HTR-8/SVneo (cell line): Measurements from ENCODE around the gene PDE4D.

Source experiments
- DNase-seq: peaks from one replicate; pipeline ENCODE4 v3.0.0; 2011; ENCODE audit warnings: low spot score, mixed read lengths; ENCODE audit not compliant: insufficient read length
- FAIRE-seq: peaks from 2 replicates; lab custom pipeline; 2011; peaks lifted over from hg19 to GRCh38; lab: Jason Lieb, UNC

PDE4D gene

GRCh38 chr5:59158165-59158564, 735.4 kb downstream of the PDE4D start:
- DNase-seq (no peak), FAIRE-seq (no peak)

DNA sequence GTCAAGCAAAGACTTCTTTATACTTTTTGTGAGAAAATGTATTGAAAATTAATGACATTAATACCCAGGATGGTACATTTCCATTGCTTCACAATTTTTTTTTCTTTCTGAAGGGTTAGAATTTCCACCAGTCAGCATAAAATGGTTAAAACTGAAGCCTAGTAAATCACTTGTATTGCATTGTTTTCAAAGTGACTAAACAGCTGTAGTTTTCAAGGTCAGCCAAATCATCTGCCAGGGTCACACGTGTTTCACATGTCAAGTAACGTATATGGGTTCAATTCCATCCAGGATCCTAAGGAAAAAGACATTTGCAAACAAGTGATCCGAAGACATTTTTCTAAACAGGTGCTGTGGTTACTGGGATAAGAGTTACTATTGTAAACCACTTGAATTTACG, 736.5 kb downstream of the PDE4D start:
- no peak for FAIRE-seq
- no peak for DNase-seq

DNA sequence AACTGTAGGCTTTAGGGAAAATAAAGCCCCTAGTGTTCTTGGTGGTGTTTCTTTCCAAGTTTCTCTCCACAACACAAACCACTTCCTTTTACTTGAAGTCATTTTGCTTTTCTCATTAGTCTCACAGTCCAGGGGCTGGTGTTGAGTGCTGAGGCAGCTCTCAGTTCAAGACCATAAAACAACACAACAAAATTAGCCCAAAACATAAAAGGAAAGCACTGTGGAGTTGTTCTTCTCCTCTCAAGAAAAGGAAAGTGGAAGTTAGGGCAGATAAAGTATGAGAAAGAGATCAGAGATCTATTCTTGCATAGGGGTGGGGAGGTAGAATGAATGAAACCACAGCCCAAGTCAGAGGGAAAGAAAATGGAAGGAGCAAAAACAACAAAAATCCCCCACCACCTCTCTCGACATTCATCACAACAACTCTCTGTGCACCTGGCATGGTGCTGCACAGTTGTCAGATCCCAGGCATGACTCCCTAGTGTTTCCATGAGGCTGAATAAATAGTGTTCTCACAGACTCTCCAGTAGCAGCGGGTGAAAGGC, 740.8 kb downstream of the PDE4D start:
- DNase-seq (no peak), FAIRE-seq (no peak)

GRCh38 chr5:59151162-59151889, 742.2 kb downstream of the PDE4D start:
- FAIRE-seq (peak; percentile 83), DNase-seq (no peak)

DNA sequence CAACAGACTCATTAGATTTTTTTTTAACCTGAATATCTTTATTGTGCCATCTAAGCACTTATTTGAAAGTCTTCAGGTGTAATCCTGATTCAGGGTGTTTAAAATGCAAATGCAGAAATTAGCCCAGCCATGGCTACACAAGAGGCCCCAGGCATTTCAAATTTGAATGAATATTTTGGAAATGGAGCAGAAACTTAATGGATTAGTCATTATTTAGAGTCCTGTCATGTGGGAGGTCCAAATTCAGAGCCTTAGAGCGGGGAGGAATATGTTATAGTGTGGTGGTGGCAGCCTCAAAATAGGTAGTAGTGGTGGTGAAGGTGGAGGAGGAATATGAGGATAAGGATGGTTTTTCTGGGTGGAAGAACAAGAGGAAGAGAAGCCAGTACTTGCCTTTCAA, 743.7 kb downstream of the PDE4D start:
- DNase-seq (no peak), FAIRE-seq (no peak)

GRCh38 chr5:59149271-59149670, 744.3 kb downstream of the PDE4D start:
- FAIRE-seq (no peak), DNase-seq (no peak)

DNA sequence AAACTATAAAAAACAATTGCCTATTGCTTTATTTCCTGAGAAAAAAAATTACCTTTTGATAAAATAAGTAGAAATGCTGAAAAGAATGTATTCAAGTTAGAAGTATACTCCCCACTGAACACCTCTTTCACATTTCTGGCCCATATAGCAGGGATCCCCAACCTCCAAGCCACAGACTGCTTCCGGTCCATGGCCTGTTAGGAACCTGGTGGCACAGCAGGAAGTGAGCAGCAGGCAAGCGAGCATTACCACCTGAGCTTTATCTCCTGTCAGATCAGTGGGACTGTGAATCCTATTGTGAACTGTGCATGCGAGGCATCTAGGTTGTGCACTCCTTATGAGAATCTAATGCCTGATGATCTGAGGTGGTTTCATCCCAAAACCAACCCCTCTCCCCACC, 746.8 kb downstream of the PDE4D start:
- FAIRE-seq, result no peak
- no peak for DNase-seq

GRCh38 chr5:59143926-59144333, 749.6 kb downstream of the PDE4D start:
- no peak for DNase-seq

DNA sequence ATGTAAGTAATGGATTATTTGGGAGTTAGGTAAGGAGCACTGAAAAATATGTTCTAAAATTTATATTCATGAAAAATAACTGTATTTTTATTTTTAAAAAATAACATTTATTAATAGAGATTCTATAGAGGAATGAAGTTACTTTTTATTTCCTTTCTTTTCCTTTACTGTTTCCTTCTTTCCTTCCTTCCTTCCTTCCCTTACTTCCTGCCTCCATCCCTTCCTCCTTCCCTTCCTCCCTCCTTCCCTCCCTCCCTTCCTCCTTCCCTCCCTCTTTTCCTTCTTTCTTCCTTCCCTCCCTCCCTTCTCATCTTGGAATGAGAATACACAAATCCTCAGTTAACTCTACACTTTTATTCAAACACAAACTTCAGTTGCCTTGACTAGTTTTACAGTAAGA, 750.6 kb downstream of the PDE4D start:
- no peak for DNase-seq
- FAIRE-seq, result no peak

More at GRCh38 chr5:59143926-59144333, 749.6 kb downstream of the PDE4D start:
- no peak for FAIRE-seq

GRCh38 chr5:59142138-59142537, 751.4 kb downstream of the PDE4D start:
- DNase-seq, result no peak
- FAIRE-seq, result no peak

- FAIRE-seq (no peak), DNase-seq (no peak)
Measured at GRCh38 chr5:59140133-59140532, 753.4 kb downstream of the PDE4D start.

GRCh38 chr5:59139695-59140094, 753.8 kb downstream of the PDE4D start:
- no peak for DNase-seq

GRCh38 chr5:59138509-59138908, 755.0 kb downstream of the PDE4D start:
- DNase-seq, result no peak
- FAIRE-seq, result no peak

More at GRCh38 chr5:59139695-59140094, 753.8 kb downstream of the PDE4D start:
- no peak for FAIRE-seq

GRCh38 chr5:59137846-59138245, 755.7 kb downstream of the PDE4D start:
- DNase-seq (no peak), FAIRE-seq (no peak)

DNA sequence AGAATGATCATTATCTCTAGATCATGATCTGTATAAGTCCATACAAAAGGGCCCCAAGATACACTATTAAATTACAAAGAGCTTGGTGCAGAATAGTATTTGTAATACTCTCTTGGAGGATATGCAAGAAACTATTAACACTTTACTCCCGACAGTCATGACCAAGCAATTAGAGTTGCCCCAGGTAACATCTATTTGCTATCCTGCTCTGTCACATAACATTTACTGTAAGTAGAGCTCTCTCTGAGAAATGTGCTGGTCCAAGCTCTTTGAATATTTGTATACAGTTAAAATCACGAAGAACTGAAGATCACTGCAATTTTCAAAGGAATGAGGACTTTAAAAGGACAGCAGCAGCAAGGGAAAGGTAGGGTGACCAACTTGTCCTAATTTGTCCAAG, 757.0 kb downstream of the PDE4D start:
- no peak for FAIRE-seq

GRCh38 chr5:59134471-59135163, 758.9 kb downstream of the PDE4D start:
- FAIRE-seq (no peak), DNase-seq (no peak)

More for the DNA sequence above, 757.0 kb downstream of the PDE4D start:
- no peak for DNase-seq

- FAIRE-seq (peak; percentile 55), DNase-seq (peak; percentile 42)
Measured at GRCh38 chr5:59133764-59134261, 759.7 kb downstream of the PDE4D start.

DNA sequence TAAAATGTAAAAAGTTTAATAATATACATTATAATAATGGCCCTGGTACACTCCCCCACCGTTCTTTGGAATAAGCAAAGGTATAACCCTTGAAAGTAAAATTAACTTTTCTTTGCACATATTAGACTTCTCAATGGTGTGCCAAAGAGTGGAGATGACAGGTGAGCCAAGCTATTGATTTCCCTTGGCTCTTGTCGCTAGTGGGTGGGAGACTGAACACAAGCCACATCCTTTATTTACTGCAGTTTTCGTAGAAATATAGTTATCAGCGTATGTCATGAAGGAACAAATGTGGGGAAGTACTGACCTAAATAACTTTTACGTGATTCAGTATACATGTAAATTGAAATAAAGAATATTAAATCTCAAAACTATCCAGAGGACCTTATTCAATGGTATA, 761.4 kb downstream of the PDE4D start:
- no peak for FAIRE-seq
- no peak for DNase-seq

GRCh38 chr5:59130431-59130830, 763.1 kb downstream of the PDE4D start:
- no peak for FAIRE-seq

DNA sequence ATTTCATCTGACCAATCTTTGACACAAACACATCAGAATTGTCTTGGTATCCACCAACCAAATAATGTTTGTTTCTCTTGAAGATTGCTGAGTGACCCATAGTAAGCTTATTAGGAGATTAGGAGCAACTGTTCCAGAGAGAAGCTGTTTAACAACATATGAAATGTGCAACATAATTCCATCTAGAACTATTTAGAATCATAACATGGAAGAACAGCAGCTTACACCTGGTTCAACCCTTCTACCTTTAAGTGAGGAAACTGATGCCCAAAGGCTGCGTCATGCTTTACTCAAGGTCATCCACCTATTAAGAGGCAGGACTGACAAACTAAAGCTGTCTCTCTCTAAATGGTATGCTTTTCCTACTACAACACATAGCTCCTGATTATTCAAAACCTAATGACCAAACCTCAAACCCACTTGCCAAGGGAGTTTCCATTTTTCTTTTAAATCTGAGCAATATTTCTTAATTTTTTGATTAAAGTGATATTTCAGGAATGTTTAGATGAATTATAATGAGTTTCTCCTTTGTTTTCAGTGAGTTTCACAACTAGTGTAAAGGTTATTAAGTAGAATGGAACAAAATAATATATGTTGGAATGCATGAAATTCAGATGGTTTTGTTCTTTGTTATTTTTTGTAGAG, 764.8 kb downstream of the PDE4D start:
- no peak for DNase-seq
- FAIRE-seq, result peak; percentile 38

More at GRCh38 chr5:59130431-59130830, 763.1 kb downstream of the PDE4D start:
- DNase-seq, result no peak
